ENCODE data around the gene DPYD. TPM values are rescaled to one million over a fixed set of nuclear protein-coding genes. Genes with fewer than 3 reads are reported as not detected.

Gene DPYD
- 1.4 to 2.9 TPM (median 2.0 TPM) in 5 replicates for total RNA-seq (2022; extraction: Qiagen RNA extraction; ENCODE audit: low read depth)

DNA sequence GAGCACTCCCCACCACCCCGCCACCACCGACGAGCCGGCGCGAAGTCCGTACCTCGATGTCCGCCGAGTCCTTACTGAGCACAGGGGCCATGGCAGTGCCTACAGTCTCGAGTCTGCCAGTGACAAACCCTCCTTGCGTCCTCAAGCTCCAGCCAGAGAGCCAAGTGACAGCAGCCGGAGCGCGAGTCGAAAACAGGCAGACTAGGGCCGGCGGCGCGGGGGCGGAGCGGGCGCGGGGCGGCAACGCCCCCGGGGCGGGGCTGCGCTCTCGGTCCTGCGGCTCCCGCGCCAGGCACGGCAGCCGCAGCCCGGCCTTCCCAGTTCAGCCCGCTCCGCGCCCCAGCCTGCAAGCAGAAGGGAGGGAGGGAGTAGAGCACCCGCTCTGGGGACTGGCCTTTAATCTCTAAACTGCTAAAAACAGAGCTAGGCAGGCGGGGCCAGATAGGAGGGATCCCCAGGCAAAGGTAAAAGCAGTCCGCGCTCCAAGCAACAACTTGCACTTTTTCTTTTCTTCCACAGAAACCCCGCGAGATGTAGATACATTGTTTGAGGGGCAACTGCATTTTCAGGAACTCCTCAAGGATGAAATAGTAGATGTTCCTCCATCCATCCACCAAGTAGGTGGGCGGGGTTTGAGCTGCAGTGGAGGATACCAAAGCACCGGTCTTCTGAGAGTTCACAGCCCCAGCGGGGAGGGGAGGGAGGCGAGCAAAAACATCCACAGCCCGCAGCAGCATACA is at the start of gene DPYD:
Gene DPYD (minus strand): TSS at position 203 of the 740 bp plus-strand sequence. CDS start 112 bp downstream, at position 91.

